ENCODE measurements around the gene CACNA1D.
A peak's percentile ranks its signal among the peaks of the same experiment; 100 is the strongest.

The CACNA1D gene

GRCh38 chr3:53695324-53695690, 200.9 kb downstream of the CACNA1D start:
- DNase-seq: no peak

DNA sequence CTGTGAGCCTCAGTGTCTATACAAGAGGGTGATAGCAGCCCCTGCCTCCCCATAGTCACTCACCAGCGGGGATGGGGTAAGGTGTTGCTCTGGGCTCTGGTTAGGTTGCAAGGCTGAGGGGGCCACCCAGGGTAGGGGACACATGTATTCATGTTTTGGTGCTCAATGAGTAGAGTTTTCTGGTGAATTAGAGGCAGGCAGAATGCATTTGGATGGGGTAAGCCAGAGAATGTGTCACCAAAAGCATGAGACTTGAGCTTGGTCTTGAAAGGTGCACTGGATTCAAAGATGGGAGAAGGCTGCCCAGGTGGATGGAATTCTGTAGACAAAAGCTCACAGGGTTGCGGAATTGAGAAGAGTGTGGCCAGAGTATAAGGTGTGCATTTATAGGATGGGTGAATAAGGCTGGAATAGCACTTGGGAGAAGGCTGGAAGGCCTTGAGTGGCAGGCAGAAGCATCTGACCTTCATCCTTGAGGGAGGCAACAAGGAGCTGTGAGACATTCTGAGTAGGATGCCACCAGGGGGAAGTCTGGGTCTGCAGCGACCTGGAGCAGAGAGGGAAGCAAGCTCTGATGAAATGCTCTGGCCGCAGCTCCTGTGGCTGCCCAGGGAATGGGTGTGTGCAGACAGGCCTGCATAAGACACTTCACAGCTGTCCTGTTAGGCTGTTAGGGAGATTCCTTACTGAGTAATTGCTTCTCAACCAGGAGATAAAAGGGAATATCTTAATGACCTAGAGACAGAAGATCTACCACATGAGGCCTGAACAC, 202.2 kb downstream of the CACNA1D start:
- DNase-seq: no peak

- DNase-seq: no peak
These were observed 206.0 kb downstream of the CACNA1D start for GRCh38 chr3:53700441-53700840.

DNA sequence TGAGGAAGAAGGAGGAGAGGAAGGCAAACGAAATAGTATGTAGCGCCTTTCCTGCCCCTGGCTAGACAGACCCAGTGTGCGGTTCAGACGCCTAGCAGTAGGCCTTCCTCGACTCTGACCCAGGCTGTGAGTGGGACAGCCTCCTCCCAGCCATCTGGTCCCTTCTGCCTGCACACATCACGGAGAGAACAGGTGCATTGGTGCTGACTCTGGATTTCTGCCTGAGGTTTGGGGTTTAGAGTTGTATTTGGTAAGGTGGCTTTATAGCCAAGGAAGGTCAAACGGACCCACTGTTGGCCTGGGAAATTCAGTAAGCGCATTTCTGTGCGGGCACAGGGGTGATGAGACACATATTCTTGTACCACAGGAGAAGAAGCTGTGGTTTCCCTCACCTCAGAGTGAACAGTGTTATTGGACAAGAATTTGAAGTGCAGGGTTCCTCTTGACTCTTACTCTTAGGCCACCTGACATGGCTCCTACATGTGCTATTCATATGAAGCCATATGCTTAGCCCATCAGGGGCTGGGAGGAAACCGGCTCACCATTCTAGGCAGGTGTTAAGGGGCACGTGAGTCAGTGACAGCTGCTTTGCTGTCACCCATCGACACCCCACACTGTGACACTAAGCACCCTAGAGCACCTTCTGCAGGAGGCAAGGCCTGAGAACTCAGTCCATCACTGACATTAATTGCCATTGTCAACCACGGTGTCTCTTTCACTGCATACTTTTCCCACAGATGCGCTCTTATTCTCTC, 208.5 kb downstream of the CACNA1D start:
- no peak for DNase-seq

GRCh38 chr3:53703630-53704362, 209.4 kb downstream of the CACNA1D start:
- DNase-seq: no peak

GRCh38 chr3:53704363-53704725, 209.9 kb downstream of the CACNA1D start:
- DNase-seq: no peak

GRCh38 chr3:53705024-53705745, 210.8 kb downstream of the CACNA1D start:
- no peak for DNase-seq

DNA sequence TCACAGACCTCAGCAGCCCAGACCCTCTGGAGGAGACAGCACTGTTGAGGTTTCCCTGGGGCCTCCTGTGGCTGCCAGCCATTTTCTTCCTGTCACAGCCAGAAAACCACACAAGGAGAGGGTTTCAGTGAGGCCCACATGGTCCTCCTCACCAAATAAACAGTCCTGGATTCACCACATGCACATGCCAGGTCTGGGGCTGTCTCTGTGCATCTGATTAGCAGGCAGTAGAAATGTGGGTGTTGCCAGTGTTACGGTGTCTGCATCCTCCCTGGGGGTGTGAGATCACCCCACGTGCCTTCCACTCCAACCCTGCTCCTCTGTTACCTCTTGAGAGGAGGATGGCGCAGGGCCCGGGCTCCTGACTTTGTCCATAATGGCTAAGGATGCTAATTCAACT, 211.4 kb downstream of the CACNA1D start:
- no peak for DNase-seq

DNA sequence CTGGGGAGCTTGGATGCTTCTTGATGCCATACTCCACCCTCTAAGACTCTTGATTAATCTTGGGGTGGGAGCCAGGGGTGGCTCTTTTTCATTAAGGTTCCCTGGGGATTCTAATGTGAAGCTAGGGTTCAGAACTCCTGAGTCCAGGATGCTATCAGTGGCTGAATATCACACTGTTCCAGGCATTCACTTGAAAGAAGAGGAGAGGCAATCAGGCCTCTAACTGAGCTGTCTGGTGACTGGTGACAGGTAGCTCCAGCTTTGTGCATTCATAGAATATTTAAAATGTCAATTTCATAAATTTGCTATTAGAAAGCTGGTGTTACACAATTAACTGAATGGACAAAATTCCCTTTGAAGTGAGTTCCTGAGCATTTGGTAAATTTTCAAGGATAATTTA, 212.8 kb downstream of the CACNA1D start:
- no peak for DNase-seq

GRCh38 chr3:53708001-53708621, 213.7 kb downstream of the CACNA1D start:
- DNase-seq: no peak

DNA sequence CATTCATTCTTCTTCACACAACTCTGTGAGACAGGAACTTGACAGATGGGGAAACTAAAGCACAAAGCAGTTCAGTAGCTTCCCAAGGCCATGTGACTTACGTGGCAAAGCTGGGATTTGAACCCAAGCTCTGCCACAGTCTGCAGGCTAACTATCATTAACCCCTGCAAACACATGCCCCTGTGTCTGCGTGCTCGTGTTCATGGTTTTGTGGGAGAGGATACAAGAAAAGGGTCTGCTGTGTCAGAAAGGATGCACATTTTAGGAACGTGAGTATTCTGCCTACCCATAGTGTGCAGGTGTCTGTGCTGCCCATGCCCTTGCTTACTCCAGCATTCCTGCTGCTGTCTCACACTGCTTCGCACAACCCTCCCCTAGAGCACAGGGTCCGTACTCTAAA, 214.8 kb downstream of the CACNA1D start:
- no peak for DNase-seq

GRCh38 chr3:53709860-53710674, 215.7 kb downstream of the CACNA1D start:
- peak in 1 of 2 experiments; percentile 44 for DNase-seq

- no peak for DNase-seq
These were observed 217.0 kb downstream of the CACNA1D start for GRCh38 chr3:53711387-53711786.

GRCh38 chr3:53712817-53713388, 218.5 kb downstream of the CACNA1D start:
- DNase-seq: no peak

- no peak for DNase-seq
These were observed 219.2 kb downstream of the CACNA1D start for GRCh38 chr3:53713626-53714025.

DNA sequence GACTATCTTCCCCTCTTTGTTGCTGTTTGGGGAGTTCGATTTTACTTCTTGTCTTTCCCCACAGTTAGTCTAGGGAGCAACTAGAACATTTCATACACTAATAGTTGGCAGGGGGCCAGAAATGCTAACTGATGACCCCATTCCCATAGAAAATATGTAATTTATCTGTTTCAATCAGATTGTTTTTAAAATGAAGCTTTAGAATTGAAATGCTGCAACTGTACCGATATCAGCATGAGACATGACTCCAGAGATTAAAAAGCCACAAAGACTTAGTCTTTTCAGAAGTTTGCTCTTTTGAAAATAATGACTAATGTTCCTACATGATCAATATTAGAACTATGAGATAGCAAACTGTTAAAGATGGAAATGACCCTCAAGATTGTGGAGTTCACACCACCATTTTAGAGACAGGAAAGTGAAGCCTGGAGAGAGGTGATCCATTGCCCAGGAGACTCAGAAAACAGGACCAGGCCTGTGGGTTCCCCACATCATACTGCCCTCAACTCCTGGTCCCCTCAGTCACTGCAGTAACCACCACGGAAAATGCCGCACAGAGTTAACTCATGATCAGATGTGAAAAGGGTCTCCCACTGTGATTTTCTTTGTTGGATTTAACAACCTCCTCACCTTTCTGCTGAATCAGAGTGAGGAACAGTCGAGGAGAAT, 221.5 kb downstream of the CACNA1D start:
- DNase-seq: no peak

DNA sequence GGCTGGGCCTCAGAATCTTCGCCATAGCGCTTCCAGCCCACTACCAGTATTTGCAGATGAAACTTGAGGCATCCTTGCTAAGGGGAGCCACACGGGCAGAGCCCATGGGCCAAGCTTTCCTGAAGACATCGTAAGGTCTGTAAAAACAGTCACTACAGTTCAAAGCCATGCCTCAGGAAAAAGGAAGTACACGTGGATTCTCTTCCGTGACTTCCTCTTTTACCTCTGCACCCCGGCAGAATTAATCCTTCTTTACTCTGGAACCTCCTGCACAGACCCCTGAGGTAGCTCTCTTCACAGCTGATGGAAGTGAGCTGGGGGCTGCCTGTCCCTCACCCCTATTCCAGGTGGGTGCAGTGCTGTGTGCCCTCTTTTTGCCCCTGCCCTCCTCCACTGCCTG, 222.6 kb downstream of the CACNA1D start:
- DNase-seq: no peak

DNA sequence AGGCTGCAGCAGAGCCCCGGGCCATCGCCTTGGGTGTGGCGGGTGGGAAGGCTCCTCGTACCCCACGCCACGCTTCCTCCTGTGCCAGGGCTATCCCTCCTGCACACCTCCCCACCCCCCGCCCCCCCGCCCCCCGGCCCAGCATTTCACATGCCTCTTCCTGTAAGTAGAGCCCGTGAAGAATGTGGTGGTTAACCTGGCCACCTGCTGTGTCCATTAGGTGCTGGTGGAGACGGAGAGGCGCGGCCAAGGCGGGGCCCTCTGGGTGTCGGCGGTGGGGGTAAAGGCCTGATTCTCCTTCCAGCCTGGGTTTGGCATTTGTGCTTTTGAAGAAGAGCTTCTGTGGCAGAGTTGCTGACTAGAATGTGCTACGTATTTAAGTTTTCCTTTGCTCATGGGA, 224.1 kb downstream of the CACNA1D start:
- DNase-seq: no peak

DNA sequence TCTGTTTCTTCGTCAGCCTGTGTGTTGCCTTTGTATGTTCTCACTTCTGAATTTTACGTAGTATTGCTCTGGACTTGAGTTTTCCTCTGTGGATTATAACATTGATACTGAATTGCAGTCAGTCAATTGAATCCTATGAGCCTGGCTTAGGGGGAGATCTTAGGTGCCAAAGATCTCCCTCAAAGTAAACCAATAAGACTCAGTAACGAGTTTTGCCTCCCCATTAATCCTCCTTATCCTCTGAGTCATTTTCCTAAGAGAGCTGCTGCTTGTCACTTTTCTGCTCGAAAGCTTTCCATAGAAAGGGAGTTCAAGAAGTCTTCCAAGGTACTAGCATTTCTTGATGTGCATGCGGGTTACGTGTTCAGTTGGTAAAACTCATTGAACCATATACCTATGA, 225.4 kb downstream of the CACNA1D start:
- no peak for DNase-seq

- no peak for DNase-seq
These were observed 227.0 kb downstream of the CACNA1D start for GRCh38 chr3:53721187-53722119.

Measured in NCI-H446 (cell line).